DMS 273 treated with DMSO at 0.1 percent for 48 hours (cell line): ENCODE measurements around the gene LRIT2.
"Not testable (repeated sequence)": the region's sequence is repeated elsewhere in the genome, so short reads cannot be mapped to it uniquely, and the experiment has no call there.

Experiments used
- DNase-seq: peaks from one replicate; lab custom pipeline; 2025; lab: John Stamatoyannopoulos, UW

LRIT2 gene

GRCh38 chr10:84180386-84180785 is 45.0 kb downstream of the LRIT2 start:
- DNase-seq: not testable (repeated sequence)

DNA sequence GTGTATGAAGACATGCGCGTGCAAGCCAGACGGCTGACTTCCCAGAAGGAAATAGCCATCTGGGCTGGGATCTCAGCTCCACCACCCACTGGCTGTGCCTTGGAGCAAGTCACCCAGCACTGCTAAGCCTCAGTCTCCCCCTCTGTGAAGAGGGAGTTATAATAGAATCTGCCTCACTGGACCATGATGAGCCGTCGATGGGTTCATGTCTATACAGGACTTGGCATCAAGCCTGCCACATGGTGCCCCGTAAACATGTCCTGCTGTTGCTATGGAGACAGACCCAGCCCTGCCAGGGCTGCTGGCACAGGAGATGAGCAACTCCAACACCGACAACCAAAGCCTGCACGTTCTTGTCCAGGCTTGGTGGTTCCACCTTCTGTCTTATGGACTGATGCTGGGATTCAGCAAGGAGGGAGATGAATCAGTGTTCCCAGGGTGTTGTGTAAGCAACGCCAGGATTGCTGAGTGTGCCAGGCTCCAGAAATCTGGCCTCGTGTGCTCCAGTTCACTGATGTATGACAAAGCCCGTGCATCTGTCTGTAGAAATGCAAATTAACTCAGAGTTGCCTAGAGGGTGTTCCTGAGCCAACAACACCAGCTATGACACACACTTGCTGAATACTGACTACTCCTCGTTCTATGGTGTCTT is 46.2 kb downstream of the LRIT2 start:
- DNase-seq: peak; percentile 62

- DNase-seq: no peak
Measured at GRCh38 chr10:84178160-84178609, 47.2 kb downstream of the LRIT2 start.

DNA sequence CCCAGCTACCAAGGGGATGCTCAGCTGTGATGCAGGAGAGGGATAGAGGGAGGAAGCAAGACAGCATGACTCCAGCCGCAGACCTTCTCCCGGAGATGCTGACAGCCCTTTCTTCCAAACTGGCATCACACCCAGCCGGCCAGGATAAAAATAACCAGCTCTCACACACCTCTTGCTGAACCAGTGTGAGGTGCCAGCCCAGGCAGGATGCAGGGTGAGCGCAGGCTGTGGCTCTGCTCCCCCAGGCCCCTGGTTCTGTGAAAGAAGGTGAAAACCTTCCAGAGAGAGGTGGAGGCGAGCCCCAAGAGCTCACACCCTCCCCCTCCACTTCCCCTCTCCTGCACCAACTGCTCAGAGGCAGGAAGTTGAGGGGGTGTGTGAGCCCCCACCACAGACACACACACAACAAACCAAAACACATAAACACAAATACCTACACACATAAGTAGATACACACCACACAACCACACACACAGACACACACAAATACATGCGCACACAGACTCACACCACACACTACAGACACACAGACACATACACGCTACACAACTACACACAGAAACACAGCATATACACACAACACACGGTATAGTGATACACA is 47.7 kb downstream of the LRIT2 start:
- no peak for DNase-seq

GRCh38 chr10:84176836-84177474 is 48.4 kb downstream of the LRIT2 start:
- DNase-seq: no peak

GRCh38 chr10:84176351-84176750 is 49.0 kb downstream of the LRIT2 start:
- no peak for DNase-seq

DNA sequence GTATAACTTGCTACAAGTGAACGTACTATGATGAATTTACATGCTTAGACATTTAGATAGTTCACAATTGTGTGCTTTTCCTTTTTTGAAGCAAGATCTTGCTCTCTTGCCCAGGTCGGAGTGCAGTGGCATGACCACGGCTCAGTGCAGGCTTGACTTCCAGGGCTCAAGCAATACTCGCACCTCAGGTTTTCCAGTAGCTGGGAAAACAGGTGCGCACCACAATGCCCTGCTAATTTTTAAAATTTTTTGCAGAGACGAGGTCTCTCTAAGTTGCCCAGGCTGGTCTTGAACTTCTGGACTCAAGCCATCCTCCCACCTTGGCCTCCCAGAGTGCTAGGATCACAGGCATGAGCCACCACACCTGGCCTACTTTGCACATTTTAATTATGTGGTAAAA is 49.9 kb downstream of the LRIT2 start:
- no peak for DNase-seq

DNA sequence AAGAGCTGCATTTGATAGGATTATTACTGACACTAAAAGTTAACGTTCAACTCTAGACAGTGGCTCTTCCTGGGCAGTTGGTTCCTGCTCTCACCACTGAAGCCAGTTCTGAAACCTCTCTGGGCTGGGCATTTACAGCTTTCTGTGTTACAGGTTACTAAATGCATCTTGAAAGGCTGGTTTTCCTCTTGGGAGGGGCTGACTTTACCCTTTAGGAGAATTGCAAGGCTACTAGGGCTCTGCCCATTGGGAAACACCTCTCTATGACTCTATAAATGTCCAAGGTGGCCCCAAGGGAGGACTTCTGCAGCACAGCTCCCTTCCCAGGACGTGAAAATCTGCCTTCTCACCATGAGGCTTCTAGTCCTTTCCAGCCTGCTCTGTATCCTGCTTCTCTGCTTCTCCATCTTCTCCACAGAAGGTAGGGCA is 51.8 kb downstream of the LRIT2 start, which contains the start of gene GPR15LG:
Gene GPR15LG, plus strand, starts transcription at position 301 of the 429 bp plus-strand sequence. Its CDS starts 51 bp downstream, at position 352.
- DNase-seq: no peak

DNA sequence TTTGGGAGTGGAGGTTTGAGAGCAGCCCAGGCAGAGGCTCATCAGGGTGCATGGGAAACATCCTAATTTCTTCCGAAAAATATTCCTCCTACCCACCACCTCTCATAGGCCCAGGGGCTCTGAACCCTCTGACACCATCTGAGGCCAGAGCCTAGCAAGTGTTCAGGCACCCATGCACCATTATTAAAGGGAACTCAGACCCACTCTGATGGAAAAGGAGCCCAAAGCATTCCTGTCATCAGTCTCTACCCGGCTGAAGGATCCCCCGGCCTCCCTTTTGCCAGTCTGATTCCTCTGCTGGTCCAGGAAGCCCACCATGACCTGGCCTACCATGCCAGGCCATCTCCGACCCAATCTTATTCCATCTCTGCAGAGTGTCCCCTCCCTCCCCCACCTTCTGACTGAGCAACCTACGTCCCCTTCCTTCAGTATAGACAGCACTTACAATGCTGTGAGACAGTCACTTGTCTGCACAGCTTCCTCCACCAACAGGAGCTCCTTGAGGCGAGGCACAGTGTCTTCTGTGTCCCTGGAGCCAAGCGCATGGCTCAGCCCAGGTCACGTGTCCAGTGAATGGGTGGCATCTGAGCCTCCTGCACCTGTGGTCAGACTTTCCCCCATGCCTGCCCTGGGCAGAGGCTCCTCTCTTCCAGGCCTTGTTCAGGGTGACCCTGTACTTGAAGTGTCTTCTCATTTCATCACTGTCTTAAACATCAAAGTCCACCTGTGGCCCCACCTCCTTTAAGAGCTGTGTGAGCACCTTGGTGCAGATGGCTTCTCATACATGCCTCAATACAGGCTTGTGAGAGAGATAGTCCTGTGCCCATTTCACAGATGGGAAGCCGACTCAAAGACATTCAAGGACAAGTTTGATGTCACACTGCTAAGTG is 52.6 kb downstream of the LRIT2 start:
- DNase-seq: no peak

GRCh38 chr10:84171700-84172466 is 53.5 kb downstream of the LRIT2 start:
- DNase-seq: not testable (repeated sequence)

- not testable (repeated sequence) for DNase-seq
Measured at GRCh38 chr10:84171237-84171636, 54.1 kb downstream of the LRIT2 start.
